Stimulated activated naive CD4-positive, alpha-beta T cell treated with Interleukin-2 at 50 U/mL for 16 hours (primary cell): Measurements from ENCODE around the gene UGT1A5.

Experiments used
- DNase-seq: peaks from one replicate; lab custom pipeline; 2025; lab: John Stamatoyannopoulos, UW

Gene UGT1A5

DNA sequence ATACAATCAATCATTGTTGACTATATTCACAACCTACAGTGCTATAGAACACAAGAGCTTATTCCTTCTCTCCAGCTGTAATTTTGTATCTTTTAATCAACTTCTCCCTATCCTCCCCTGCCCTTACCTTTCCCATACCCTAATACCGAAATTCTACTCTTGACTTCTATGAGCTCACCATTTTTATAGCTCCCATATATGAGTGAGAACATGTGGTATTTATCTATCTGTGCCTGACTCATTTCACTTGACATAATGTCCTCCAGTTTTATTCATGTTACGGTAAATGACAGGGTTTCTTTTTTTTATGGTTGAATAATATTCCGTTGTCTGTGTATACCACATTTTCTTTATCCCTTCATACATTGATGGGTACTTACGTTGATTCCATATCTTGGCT lies 68.1 kb downstream of the UGT1A5 start:
- no peak for DNase-seq

- no peak for DNase-seq
These were observed 76.8 kb downstream of the UGT1A5 start for GRCh38 chr2:233789554-233789953.

GRCh38 chr2:233791151-233791882 lies 78.6 kb downstream of the UGT1A5 start:
- no peak for DNase-seq

GRCh38 chr2:233791883-233792329 lies 79.2 kb downstream of the UGT1A5 start:
- no peak for DNase-seq

DNA sequence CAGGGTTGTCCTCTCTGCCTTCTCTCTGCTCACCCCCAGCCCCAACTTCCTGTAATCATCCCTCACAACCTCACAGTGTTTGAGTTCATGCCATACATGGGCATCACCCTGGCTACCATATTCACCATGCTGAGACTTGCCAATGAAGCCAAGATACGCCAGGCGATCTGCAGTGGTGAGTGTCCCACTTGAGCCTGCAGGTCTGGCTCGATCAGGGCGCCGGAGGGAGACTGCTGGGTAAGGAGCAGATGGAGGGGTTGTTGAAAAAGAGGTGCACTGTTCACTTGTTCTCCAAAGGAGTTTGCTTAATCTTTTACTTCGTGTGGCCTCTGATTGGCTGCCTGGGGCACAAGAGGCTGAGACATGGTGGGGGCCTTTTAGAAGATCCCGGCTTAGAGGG lies 80.0 kb downstream of the UGT1A5 start:
- DNase-seq: no peak

- DNase-seq: no peak
These were observed 80.9 kb downstream of the UGT1A5 start for GRCh38 chr2:233793465-233794127.

- DNase-seq: no peak
These were observed 81.5 kb downstream of the UGT1A5 start for GRCh38 chr2:233794128-233794658.

DNA sequence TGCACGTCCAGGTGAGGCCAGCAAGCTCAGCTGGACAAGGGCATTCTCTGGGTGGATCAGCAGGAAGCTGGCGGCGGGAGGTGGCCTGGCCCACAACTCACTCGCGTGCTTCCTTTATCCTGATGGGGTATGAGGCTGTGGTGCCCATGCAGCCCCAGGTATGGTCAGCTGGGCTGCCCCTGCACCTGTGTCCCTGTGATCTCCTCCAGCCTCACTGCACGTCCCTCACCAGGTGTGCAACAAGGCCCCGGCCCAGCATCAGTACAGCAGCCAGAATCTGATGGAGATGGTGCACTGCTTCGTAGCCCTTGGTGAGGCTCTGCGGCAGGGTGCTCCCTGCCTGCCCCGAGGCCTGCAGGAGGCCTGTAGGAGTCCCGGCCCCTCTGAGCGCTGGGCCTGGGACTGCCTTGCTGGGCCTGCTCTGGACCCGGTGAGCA lies 83.0 kb downstream of the UGT1A5 start:
- no peak for DNase-seq

DNA sequence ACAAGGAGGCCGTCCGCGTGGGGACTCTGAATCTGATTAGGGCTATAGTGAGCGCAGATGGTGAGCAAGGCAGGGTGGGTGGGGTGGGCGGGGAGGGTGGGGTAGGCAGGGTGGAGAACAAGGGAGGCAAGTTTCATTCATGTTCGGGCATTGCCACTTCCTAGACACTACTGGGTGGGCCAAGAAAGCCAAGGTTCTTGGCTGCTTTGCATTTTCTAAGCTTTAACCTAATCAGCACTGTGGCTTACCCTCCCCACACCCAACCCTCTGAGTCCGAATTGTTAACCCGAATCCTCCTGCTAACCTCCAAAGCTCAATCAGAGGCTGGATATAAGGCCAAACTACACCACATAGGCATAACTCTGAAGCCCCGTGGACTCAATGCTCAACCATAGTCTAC lies 83.5 kb downstream of the UGT1A5 start:
- no peak for DNase-seq

DNA sequence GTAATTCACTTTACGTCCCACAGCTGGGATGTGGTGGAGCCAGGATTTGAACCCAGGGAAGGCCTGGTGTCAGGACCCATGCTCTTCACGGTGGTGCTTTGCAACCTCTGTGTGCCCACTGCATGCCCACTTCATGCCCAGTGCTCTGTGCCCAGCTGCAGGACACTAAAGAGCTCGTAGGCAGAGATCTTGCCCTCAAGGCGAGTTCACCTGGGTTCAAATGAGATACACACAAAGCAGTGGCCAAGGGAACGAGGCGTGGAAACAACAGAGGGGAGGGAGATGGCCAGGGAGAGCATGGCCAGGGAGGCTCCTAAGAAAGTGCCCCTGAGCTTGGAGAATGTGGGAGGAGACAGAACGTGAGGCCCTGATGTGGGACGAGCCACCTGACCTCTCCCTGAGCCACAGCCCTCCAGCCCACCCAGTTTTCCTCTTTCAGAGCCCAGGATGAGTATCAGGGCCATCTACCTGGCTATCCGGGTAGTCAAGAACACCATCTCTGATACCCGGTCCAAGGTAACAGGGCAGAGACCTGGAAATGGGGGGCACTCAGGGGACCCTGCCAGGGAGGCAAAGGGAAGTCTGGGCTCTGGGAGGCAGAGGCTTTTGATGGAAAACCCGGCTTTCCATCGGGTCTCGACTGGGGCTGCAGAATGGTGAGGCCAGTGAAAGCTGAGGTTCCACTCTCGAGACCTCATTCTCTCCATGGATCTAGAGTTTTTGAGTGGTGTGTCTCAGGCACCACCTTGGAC lies 85.8 kb downstream of the UGT1A5 start:
- no peak for DNase-seq

DNA sequence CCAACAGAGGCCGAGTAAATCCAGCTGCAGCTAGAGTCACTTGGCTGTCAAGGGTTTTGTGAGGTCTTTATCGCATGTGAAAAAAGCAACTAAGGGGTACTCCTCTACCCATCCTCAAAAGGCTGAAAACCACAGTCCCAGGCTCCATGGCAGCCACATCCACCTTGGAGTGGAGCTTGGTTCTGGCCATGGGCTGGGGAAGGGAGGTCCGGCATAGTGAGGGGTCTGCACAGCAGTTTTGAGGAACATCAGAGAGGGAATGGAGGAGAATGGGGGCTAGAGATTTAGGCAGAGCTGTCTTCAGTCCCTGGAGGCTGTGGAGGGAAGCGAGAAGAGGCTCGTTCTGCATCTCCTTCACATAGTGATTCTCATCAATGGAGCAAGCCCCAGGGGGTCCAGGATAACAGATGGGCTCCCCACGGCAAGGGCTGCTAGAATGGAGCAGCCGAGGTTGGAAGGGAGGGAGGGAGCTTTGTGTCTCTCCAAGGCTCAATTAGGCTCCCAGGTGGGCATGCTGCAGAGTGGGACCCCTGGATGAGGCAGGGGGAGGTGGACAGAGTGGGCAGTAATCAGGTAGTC lies 86.5 kb downstream of the UGT1A5 start:
- no peak for DNase-seq

DNA sequence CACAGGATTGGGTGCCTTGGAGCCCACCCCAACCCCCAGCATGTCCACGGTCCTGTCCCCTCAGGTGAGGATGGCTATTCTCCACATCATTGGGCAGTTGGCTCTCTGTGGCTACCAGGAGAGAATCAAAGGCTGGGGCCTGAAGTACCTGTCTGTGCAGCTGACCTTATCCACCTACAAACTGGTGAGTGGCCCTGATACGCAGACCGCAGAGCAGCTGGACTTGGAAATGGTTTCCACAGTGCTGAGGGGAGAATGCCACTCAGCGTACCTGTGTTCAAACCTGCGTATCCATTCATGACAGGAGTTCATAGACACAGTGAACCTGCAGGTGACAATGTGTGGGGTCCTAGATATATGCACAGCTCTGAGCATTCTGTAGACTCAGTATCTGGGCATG lies 87.0 kb downstream of the UGT1A5 start:
- DNase-seq: no peak

- no peak for DNase-seq
These were observed 87.5 kb downstream of the UGT1A5 start for GRCh38 chr2:233800208-233800607.

GRCh38 chr2:233801357-233802131 lies 88.8 kb downstream of the UGT1A5 start:
- no peak for DNase-seq

DNA sequence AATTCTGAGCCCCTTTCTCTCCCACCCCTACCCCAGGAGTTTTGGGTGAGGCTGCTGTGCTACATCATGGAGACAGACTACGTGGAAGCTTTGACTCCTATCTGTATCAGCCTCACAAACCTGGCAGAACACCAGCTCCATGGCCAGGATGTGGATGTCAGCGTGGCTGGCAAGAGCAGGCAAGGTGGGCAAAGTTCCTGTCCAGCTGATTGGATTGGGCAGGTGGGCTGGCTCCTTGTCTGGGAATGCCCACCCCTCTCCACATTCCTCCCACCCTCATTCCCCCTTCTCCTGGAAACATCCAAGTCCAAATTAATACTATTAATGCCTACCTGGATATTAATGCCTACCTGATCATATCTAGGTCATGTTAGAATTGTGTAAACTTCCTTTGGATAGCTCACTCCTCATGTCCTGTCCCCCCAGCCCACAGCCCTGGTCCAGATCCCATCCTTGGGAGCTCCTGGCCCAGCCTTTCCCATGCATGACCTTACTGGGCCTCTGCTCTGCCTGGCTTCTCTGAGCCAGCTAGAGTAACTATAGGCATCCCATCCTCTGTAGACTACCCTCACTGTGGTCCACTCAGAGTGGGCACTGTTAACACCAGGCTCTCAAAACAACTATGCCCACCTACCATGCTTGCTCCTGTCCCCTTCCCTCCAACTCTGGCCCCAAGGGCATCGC lies 89.6 kb downstream of the UGT1A5 start:
- DNase-seq: no peak

GRCh38 chr2:233803292-233803911 lies 90.7 kb downstream of the UGT1A5 start:
- DNase-seq: no peak

DNA sequence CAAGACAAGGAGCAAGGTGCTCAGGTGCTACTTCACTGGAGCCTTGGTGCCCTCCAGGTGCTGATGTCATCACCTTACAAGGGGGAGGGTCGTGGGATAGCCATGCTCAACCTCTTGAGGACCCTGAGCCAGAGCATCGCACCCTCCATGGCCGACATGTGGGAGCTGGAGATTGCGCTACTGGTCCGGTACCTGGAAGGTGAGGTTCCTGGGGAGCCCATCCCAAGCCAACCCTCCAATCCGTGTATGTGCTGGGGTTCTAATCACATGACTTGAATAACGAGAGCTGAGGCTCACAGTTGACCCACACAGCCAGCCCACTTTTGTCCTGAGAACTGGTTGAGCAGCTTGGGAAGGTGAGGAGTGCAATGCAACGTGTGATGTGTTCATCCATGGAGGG lies 91.3 kb downstream of the UGT1A5 start:
- no peak for DNase-seq

DNA sequence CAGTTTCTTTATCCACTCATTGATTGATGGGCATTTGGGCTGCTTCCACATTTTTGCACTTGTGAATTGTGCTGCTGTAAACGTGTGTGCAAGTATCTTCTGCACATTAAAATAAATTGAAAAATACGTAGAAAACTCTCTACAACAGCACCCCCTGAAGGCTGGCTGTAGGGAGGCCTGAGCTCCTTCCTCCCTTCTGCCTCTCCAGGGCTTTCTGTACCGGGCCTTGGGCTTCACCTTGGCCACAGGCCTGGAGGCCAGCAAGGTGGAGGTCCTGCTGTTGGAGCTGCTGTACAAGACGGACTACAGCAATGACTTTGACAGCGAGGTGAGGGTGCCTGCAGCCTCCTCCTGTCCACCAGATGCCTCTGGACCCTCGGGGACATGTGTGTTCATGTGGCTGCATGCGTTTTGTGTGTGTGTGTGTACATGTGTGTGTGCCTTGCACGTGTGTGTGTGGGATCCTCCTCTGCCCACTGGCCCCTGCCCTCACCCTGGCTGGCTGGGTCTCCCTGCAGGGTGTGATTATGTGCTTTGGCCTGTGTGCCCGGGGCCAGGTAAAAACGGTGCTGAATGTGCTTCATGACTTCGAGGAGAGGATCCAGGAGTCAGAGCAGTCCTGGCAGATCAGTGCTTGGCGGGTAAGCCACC lies 94.6 kb downstream of the UGT1A5 start:
- no peak for DNase-seq

DNA sequence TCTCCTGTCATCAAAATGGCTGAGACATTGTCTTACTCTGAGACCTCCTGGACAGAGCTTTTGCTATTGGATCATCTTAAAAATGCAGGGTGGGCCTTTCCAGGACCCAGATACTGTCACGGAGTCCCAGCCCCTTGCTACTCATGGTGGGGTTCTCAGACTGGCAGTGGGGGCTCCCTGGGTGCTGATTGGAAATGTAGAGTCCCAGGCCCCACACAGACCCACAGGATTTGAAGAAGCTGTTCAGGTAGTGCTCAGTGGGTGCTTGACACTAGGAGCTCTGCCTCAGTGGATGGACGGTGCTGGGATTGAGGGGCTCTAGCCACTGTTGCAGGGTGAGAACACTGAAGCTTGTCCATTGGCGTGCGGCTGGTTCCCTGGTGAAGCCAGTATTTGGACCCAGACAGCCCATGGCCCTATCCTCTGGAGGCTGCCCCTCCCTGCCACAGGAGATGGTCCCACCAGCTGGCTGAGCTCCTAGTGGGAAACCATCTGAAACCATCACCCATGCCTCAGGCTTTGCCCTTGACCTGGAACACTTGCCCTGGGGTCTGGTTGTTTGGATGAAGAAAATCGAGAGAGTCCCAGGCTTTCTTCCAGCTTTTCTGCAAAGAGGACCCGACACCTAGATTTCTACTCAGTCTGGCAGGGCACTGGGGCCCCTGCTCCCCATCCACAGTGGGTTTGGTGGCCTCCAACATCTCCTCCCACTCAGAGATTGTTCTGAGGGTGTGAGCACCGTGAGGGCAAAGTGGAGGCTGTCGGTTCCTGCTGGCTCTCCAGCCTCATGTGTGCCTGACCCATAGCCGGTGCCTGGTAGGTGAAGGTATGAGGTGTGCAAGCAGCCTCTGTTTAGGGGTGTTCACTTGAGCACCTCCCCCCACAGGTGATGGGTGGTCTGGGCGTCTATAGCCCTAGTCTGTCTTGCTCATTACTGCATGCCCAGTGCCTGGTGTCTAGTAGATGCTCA lies 95.5 kb downstream of the UGT1A5 start:
- no peak for DNase-seq
